CD4-positive, alpha-beta T cell treated with Interleukin-4 for 1 hour (primary cell): Measurements from ENCODE around the gene TNIK.

ENCODE experiments used
- DNase-seq, 2 donors: peaks; one replicate each; pipeline ENCODE4 v3.0.0-alpha.2; 2020 to 2022

The TNIK gene

DNA sequence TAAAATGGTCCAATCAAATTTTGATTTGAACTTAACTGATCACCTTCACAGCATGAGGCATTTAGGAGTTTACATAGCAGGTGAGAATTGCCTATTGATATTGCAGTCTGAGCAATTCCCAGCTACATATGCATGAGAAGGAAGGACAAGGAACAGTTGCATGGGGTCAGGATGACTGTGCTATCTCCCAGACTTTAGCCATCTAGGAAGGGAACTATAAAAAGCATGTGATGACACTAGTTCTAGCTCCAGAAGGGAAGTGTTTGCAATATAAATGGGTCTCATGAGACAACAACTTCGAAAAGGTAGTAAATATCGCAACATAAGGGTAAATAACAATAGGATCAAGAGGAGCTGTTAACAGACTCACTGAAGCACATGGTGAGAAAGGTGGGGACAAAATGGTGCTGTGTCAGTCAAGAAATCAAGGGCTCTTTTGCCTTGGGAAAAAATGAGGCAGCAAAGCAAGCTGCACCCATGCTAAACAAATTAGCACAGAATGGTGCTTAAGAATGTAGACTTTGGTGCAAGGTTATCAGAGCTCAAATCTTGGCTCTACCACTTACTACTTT, 343.3 kb downstream of the TNIK start:
- no peak for DNase-seq

DNA sequence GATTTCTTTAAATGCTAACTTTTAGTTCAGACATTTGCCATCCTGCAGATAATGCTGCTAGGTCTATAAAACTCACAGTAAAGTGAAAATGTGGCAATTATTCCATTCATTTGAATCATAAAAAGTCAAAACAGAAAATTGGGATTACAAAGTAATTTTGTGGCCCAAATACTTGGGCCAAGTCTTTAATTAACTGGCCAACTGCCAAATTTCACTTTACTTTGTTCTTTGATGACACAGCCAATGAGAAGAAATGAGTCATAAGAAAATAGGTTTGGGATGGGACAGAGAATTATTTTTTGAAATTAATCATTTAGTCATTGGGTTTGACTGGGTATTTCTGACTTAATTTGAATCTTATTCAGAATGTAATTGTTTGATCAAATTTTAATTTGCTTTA, 343.8 kb downstream of the TNIK start:
- DNase-seq: no peak

GRCh38 chr3:171115667-171116066, 344.5 kb downstream of the TNIK start:
- DNase-seq: no peak

DNA sequence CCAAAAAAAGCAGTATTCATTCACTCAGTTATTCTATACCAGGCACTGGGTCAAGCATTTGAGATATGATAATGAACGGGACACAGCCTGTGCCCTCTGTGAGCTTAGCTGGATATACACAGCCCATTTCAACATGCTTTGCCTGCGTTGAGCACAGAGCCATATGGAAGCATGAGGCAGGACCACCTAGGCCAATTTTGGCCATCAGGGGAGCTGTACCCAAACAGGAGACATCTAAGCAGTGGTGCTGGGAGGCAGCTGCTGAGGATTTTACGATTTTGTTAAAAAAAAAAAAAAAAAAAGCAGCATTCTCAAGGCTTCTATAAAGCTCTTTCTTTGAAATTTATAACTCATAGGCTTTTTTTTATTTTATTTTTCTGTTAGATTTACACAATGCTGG, 346.5 kb downstream of the TNIK start:
- DNase-seq: no peak

DNA sequence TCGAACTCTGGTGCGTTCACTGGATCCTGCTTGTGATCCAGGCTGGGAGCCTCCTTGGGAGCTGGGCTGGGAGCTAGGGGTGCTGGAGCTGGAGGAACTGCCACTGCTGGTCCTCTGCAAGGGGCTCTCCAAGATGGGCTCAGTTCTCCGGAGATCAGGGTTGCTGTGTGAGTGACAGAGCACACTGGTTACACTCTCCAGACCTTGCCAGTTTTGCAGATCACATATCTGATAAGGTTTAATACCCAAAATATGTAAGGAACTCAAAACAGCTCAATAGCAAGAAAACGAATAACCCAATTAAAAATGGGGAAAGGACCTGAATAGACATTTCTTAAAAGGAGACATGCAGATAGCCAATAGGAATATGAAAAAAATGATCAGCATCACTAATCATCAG, 349.5 kb downstream of the TNIK start:
- no peak for DNase-seq

DNA sequence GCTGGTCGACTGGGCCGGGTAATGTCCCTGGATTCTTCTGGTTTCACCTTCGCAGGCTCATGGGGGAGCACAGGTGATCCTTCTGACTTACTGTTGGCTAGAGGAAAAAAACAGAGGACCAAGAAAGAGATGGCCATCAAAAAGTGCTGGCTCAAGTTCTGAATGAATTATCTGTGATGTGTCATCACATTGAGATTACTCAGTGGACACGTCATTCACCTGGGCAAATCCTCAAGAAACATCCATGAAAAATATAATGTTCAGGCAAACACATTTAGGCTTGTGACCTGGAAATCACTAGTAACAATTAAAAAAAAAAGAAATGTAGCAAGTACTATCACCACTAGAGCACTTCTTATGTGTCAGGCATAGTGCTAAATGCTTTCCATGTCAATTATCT, 352.1 kb downstream of the TNIK start:
- DNase-seq: no peak

DNA sequence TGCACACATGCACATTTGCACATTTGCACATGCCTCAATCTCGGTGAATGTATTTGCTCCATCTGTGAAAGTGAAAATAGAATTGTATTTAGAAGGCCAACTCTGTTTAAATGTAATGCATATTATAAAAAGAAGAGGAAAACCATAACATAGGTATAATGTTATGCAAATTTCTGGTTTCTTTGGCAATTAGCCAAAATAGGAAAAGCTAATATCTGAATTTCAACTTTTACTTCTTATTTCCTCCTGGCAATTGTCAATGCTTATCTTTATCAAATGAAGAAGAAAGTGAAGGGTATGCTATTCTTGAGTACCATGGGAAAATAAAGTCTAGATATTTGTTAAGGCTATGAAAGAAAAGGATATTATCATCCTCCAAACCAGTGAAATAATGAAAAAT, 357.0 kb downstream of the TNIK start:
- DNase-seq: no peak

GRCh38 chr3:171101982-171102641, 358.1 kb downstream of the TNIK start:
- DNase-seq: no peak

DNA sequence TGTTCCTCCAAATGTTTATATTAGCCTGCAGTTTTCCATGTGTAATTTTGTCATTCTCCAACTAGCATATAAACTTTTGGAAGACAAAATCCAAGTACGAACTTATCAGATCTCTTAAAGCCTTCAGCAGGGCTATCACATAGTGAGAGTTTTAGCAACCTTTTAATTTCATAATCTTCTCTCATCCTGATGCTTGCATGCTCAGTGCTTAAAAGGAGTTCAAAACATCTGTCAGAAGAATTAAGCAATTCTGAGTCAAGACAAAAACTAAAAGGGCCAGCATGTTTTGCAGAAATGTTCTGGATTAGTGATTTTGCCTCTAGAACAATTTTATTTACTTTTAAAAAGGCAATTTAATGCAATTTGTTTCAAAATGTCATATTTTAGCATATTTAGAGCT, 360.3 kb downstream of the TNIK start:
- no peak for DNase-seq

- DNase-seq: no peak
Observed at GRCh38 chr3:171095063-171095462, 365.1 kb downstream of the TNIK start.

- DNase-seq: no peak
Observed at GRCh38 chr3:171094411-171094810, 365.8 kb downstream of the TNIK start.

GRCh38 chr3:171093462-171093861, 366.7 kb downstream of the TNIK start:
- no peak for DNase-seq

DNA sequence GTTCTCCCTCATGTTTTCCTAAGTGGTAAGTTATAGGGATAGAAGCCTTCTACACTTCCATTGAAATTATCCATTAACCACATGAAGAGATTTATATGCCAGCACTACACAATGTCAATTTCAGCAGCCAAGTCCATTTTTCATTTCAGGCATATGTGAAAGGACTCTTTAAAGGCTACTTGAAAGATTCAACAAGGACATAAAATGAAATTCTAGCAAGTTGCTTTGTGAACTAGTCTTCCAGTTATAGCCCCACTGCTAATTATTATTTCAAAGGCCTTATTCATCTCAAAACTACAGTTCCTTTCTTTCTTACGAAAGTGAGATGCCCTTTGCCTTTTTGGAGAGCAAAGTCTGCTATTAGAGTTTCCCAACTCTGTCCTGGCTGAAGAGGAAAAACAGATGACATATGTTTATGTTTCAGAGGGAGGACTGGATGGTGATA, 367.7 kb downstream of the TNIK start:
- DNase-seq: no peak

DNA sequence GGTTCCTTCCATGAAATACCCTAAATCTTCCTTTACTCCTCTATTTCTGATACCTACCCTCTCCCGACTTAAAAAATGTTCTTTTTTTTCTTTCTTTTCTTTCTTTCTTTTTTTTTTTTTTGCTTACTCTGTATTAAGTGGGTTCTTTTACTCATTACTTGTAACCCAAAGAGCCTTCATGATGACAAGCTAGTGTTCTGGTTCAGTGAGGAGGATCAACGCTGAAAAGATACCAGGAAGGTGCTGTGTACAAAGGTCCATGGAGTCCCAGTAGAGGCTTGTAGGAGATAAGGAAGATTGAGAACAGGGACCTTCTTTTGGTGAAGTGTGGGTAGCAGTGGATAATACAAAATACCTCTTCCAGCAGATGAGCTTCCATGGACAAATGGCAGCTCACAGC, 369.9 kb downstream of the TNIK start:
- no peak for DNase-seq

- DNase-seq: no peak
Observed at GRCh38 chr3:171088964-171089754, 371.0 kb downstream of the TNIK start.

DNA sequence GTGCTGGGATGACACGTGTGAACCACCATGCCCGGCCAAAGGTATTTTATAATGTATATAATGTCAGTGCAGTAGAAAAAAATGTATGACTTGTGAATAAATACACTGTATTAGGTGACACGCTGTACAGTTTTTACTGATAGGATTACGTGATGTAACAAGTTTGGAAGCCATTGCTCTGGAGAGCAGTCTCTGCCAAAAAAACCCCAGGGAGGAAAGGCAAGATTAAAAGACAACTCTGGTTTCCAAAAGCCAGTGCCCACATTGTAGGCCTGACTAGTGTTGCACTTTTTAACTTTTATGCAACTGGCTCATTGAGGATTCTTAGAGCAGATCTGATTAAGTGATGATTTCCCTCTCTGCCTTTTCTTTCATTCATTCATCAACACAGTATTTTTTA, 371.7 kb downstream of the TNIK start:
- no peak for DNase-seq

DNA sequence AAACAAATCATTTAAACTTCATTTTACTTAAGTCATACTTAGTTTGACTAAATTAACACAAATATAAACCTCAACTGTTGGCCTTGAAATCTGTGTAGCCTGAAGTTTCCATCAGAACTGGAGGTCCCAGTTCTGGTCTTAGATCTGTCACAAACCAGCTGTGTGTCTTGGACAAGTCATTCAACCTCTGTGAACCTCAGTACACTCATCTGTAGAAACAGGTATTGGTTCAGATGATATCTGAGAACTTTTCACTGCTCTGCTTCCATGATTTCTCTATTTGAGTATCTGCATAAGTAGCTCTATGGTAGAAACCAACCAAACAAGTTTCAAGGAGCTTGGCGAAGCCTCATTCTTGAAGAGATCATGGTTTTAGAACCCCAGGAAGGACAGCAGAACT, 373.3 kb downstream of the TNIK start:
- no peak for DNase-seq

DNA sequence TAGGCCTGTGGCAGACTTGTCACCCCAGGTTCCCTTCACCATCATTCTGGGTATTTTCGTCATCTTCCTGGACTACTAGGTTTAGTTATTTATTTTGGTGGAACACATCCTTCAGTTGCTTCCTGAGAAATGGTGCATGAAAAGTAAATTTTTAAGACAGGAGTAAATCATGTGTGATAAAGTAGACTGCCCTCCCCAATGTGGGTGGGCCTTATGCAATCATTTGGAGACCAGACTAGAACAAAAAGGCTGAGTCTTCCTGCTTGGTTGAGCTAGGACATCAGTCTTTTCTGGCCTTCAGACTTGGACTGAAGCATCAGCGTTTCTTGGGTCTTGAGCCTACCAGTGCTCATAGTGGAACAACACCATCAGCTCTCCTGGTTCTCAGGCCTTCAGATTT, 382.9 kb downstream of the TNIK start:
- DNase-seq: no peak

GRCh38 chr3:171072432-171072831, 387.8 kb downstream of the TNIK start:
- no peak for DNase-seq

DNA sequence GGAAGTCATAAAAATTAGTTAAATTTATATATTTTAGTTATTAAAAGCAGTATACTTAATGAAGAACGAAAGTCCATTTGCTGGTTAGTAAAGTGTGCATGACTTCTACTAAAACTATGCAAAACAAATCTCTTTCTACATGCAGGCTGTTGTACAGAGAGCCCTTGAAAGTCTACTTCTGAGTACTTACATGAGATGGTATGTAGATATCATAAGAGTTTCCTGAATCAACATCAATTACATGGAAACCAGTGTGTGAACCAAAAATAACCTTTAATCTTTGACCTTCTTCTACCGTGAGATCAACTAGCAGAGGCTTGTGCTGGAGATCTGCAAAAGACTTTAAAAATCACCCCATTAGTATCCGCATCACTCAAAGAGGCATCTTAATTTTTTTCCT, 391.5 kb downstream of the TNIK start:
- DNase-seq: no peak

GRCh38 chr3:171066206-171066605, 394.0 kb downstream of the TNIK start:
- DNase-seq: no peak

DNA sequence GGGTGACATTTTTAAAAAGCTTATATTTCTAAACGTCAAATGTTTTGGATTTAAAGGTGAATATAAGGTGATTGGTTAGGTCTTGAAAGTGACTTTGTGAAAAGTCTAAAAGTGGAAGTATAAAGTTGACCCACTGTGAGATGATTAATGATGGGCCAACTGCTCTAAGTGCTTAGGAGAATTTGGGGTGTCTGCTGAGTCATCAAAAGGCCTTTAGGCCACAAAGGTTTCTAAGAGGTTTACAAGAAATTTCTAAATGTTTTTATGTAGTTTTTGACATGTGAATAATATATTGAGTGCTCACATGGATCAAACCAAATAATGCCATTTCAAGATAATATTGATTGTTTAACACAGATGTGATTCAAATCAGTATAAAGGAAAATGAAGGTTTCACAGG, 394.5 kb downstream of the TNIK start:
- no peak for DNase-seq

DNA sequence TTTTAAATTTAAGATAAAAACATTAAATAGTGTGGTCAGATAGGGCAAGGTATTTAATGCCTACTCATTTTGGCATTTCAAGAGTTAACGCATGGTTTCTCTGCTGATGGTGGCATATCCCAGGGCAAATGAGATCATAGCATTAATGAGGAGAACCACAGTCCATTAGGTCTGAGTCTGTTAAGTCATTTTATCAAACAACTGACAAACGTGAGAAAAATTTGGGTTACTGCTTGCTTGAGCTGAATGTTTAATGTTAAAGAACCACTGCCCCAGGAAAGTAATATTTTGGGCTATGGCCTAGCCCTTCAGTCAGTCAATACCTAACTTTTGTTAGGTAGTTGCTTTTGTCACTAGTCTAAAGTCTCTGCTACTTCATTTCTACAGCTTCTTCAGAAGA, 395.7 kb downstream of the TNIK start:
- DNase-seq: no peak

DNA sequence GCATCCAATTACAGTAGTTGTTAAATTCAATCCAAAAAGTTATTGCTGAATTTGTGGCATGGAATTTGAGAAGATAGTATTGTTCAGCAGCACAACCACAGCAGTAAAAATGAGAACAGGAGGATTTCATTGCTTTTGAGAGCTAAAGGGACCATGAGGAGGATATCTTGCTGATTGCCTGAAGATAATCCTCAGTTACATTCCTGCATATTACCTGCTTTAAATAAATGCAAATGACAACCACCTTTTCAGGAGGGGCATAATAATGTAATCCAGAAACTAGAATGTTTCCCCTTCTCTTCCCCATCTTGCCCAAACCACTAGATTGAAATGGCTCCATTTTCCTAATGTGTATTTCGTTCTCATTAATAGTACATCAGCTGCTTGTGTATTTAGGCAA, 398.5 kb downstream of the TNIK start:
- DNase-seq: no peak
